Chondrocyte (in vitro differentiated cells): ENCODE measurements around the gene PCSK2. TPM values are rescaled to one million over a fixed set of nuclear protein-coding genes. Genes with fewer than 3 reads are reported as not detected.

ENCODE experiments used
- DNase-seq: peaks from one replicate; pipeline ENCODE4 v3.0.0; 2021; ENCODE audit warnings: mixed read lengths, low spot score
- H3K27ac Mint-ChIP-seq: one replicate; pipeline ENCODE4 v1.8.0; 2021; ENCODE audit warnings: mild to moderate bottlenecking, moderate library complexity, mixed read lengths; ENCODE audit not compliant: unreplicated experiment
- H3K27me3 Mint-ChIP-seq: 2 replicates; pipeline ENCODE4 v1.8.0; 2021; ENCODE audit warnings: low read depth, mixed read lengths
- H3K36me3 Mint-ChIP-seq: 2 replicates; pipeline ENCODE4 v1.8.0; 2021; ENCODE audit warnings: low read depth, mixed read lengths
- H3K4me1 Mint-ChIP-seq: 2 replicates; pipeline ENCODE4 v1.8.0; 2021; ENCODE audit warnings: low read depth, mild to moderate bottlenecking, mixed read lengths
- H3K4me3 Mint-ChIP-seq: one replicate; pipeline ENCODE4 v1.8.0; 2021; ENCODE audit warnings: mild to moderate bottlenecking, moderate library complexity, mixed read lengths; ENCODE audit not compliant: unreplicated experiment
- H3K9me3 Mint-ChIP-seq: 2 replicates; pipeline ENCODE4 v1.8.0; 2021; ENCODE audit warnings: low read depth, mixed read lengths
- total RNA-seq: library from RNA; stranded (reverse); gene quantifications from 3 replicates; pipeline ENCODE4 v1.2.1, GENCODE V29; 2021
- TF ChIP-seq, protein P1 (sequence below): fragments of 200-600 bp; sonication (generic); IDR thresholded peaks from 2 replicates; pipeline ENCODE4 v1.5.0; 2021; ENCODE audit warnings: antibody characterized with exemption, mild to moderate bottlenecking, moderate library complexity

The PCSK2 gene
- total RNA-seq, 1 donor from 2014 or later, result not detected

DNA sequence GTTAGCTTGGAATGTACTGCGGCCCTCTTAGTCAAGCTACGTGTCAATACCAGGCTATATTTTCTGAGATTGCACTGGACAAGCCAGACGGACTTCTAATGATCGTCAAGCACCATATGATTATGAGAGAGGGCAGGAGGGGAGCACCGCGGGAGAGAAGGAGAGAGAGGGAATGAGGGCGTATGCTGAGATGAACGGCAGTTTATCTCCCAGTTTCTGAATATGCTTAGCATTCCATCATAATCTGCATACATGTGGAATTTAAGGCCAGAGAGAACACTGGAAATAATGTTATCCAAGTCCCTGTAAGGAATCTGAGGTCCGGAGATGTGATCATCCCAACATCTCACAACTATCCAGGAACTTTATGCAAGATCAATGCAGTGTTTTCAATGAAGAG lies 244.1 kb downstream of the PCSK2 start:
- Mint-ChIP-seq H3K9me3 (no peaks in the 10 kb centered on the region), H3K4me1 (peaks cover 10% of the 10 kb centered on the region), H3K27ac (no peak overlapping the region), H3K27me3 (peaks cover 9% of the 10 kb centered on the region), H3K4me3 (no peak overlapping the region), H3K36me3 (peaks cover 2% of the 10 kb centered on the region)
- TF ChIP-seq, protein P1, sequence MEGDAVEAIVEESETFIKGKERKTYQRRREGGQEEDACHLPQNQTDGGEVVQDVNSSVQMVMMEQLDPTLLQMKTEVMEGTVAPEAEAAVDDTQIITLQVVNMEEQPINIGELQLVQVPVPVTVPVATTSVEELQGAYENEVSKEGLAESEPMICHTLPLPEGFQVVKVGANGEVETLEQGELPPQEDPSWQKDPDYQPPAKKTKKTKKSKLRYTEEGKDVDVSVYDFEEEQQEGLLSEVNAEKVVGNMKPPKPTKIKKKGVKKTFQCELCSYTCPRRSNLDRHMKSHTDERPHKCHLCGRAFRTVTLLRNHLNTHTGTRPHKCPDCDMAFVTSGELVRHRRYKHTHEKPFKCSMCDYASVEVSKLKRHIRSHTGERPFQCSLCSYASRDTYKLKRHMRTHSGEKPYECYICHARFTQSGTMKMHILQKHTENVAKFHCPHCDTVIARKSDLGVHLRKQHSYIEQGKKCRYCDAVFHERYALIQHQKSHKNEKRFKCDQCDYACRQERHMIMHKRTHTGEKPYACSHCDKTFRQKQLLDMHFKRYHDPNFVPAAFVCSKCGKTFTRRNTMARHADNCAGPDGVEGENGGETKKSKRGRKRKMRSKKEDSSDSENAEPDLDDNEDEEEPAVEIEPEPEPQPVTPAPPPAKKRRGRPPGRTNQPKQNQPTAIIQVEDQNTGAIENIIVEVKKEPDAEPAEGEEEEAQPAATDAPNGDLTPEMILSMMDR, result no peak
- DNase-seq, result no peak

DNA sequence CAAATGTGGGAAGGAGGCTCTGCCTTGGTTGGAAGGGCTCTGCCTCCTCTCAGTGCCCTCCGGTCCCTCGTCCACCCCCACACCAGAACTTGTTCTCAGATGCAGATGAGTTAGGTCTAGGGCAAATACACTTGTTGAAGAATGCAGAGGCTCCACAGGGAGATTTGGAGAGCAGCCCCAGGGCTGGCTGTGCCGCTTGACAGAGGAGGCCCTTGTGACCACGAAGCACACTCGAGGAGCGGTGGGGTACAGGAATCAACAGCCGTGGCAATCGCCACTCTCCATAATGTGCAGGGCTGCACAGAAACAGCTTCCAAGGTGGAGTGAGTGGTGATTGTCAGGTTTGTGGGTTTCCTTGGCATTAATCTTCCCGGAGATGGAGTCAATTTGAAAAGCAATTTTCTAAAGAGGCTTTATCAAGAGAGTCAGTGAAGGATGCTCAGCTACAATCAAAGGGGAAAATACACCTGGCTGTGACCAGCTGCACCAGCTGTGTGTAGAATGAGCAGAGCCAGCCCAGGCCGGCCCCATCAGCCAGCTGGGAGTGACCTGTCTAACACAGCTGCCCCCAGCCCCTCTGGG lies 244.9 kb downstream of the PCSK2 start:
- TF ChIP-seq, protein P1, result no peak
- no peaks in the 10 kb centered on the region for H3K9me3 Mint-ChIP-seq
- peaks cover 10% of the 10 kb centered on the region for H3K4me1 Mint-ChIP-seq
- no peak overlapping the region for H3K27ac Mint-ChIP-seq
- peaks cover 9% of the 10 kb centered on the region for H3K27me3 Mint-ChIP-seq
- no peak overlapping the region for H3K4me3 Mint-ChIP-seq
- no peak for DNase-seq
- H3K36me3 Mint-ChIP-seq, result peaks cover 2% of the 10 kb centered on the region

DNA sequence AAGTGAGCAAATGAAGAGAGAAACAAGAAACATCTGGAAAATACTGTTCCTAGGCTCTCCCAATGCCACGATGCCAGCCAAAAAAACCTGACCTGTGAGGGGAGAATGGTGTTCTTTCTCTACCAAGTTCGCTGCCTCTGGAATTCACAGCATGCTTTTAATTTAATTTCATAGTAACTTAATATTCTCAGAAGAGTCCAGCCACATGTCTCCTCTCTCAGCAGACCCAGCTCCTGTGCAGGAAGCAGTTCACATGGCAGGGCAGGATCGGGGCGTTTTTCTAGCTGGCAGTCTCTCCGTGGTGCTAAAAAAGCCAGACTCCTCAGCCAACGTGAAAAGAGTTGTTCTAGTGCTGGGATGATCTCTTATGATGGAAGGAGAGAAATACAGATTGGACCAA lies 246.8 kb downstream of the PCSK2 start:
- Mint-ChIP-seq H3K4me3 (no peak overlapping the region), H3K4me1 (peaks cover 10% of the 10 kb centered on the region), H3K36me3 (peaks cover 2% of the 10 kb centered on the region), H3K9me3 (no peaks in the 10 kb centered on the region), H3K27me3 (peaks cover 6% of the 10 kb centered on the region), H3K27ac (no peak overlapping the region)
- no peak for DNase-seq
- TF ChIP-seq, protein P1, result no peak

DNA sequence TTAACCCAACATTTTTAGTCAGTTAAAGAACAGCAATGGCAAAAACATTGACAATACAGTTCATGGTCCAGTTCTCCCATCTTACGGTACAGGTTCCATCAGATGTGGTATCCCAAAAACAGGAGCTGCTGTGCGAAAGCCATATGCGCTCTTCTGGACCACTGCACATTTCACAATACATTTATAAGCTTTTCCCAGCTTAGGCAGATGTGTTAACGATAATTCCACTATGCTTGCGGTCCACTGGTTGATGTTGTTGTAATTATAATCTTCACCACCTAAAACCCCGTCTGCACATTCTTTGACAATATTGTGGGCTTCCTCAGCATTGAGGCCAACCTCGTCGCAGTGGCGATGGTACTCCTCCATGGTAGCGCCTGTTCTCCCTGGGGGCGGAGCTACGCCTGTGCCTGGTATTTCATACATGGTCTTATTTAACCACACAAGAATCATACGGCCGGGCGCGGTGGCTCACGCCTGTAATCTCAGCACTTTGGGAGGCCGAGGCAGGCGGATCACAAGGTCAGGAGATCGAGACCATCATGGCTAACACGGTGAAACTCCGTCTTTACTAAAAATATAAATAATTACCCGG lies 252.3 kb downstream of the PCSK2 start:
- DNase-seq, result no peak
- H3K4me3 Mint-ChIP-seq, result no peak overlapping the region
- H3K36me3 Mint-ChIP-seq, result peaks cover 2% of the 10 kb centered on the region
- no peaks in the 10 kb centered on the region for H3K9me3 Mint-ChIP-seq
- peaks cover 23% of the 10 kb centered on the region for H3K27me3 Mint-ChIP-seq
- no peak overlapping the region for H3K27ac Mint-ChIP-seq
- peaks cover under 1% of the 10 kb centered on the region for H3K4me1 Mint-ChIP-seq
- TF ChIP-seq, protein P1, result no peak

DNA sequence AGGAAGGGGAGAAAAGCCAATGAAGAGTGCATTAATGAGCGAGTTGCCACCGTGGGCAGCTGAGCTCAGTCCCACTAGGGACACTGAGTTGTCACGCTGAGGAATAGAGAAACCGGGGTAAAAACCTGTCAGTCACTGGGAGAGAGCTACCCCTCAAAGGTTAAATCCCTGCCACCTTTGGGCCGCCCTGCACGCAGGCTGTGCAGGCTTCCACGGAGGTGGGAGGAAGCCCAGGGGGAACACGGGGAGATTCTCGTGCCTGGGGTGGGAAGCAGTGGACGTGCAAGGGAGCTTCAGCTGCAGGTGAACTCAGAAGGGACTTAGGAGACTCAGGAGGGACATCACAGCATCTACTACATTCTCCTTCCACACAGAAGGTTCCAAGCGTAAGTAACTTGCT lies 253.9 kb downstream of the PCSK2 start:
- H3K4me3 Mint-ChIP-seq, result no peak overlapping the region
- no peaks in the 10 kb centered on the region for H3K36me3 Mint-ChIP-seq
- no peak overlapping the region for H3K27ac Mint-ChIP-seq
- TF ChIP-seq, protein P1, result no peak
- peaks cover 31% of the 10 kb centered on the region for H3K27me3 Mint-ChIP-seq
- DNase-seq, result no peak
- no peaks in the 10 kb centered on the region for H3K4me1 Mint-ChIP-seq
- peaks cover 2% of the 10 kb centered on the region for H3K9me3 Mint-ChIP-seq
